Measurements from ENCODE around the gene HIRA. TPM values are rescaled to one million over a fixed set of nuclear protein-coding genes. Genes with fewer than 3 reads are reported as not detected.

The HIRA gene
- total RNA-seq, 1 donor from 2014 or later: 43.3 TPM

DNA sequence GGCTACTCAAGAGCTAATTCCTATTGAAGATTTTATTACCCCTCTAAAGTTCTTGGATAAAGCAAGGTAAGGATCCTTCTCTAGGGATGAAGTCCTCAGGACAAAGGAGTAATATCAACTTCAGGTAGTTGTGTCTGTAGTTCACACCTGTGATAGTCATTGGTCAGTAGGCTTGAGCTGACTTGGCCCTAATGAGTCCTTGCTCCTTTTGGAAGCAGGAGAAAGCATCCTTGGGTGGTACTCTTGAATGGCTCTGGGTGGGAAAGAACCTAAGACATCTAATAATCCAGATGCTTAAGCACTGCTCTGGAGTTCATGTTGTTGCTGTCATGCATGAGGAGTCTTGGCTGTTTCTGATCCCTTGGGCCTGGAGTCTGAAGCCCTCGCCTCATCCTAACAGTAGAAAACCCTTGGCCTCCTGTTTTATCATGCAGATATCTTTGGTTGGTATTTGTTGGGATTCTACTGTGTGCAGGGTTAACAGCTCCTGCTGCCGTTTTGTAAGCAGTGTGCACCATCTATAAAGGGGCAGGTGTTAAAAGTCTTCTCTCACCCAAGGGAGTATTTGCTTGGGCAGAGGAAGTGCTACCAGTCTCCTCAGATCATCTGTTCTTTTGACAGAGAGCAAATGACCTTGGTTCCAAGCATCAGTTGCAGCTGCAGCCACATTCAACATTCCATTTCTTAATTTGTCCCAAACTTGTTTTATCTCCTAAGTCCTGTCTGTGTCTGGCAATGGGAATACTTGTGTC, 3.5 kb upstream of the HIRA start:
- no peaks in the 10 kb centered on the region for H3K27me3 Mint-ChIP-seq
- no peak for DNase-seq (ENCODE audit: extremely low spot score, unreplicated experiment)
- peaks cover 11% of the 10 kb centered on the region for H3K4me1 Mint-ChIP-seq (ENCODE audit: unreplicated experiment)
- peak overlapping the region; percentile 13 for H3K27ac Mint-ChIP-seq
- H3K9me3 Mint-ChIP-seq: no peaks in the 10 kb centered on the region
- no peaks in the 10 kb centered on the region for H3K36me3 Mint-ChIP-seq
- TF ChIP-seq, protein P1, sequence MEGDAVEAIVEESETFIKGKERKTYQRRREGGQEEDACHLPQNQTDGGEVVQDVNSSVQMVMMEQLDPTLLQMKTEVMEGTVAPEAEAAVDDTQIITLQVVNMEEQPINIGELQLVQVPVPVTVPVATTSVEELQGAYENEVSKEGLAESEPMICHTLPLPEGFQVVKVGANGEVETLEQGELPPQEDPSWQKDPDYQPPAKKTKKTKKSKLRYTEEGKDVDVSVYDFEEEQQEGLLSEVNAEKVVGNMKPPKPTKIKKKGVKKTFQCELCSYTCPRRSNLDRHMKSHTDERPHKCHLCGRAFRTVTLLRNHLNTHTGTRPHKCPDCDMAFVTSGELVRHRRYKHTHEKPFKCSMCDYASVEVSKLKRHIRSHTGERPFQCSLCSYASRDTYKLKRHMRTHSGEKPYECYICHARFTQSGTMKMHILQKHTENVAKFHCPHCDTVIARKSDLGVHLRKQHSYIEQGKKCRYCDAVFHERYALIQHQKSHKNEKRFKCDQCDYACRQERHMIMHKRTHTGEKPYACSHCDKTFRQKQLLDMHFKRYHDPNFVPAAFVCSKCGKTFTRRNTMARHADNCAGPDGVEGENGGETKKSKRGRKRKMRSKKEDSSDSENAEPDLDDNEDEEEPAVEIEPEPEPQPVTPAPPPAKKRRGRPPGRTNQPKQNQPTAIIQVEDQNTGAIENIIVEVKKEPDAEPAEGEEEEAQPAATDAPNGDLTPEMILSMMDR (conservative IDR thresholded peaks at IDR 0.05): no peak
- H3K4me3 Mint-ChIP-seq: peak overlapping the region; percentile 47

DNA sequence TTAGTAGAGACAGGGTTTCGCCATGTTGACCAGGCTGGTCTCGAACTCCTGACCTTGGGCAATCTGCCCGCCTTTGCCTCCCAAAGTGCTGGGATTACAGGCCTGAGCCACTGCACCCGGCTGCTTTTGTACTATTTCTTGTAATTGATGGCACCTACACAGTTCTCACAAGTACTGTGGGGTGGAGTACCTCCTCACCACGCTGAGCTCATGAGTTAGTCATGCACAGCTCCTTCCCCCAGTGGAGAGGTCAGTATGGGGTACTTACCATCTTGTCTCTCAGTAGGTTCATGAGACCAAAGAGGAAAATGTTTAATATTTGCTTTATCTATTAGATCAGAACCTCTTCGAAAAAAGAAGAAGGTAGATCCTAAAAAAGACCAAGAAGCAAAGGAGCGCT, 2.9 kb upstream of the HIRA start:
- TF ChIP-seq, protein P1 (conservative IDR thresholded peaks at IDR 0.05): no peak
- no peaks in the 10 kb centered on the region for H3K9me3 Mint-ChIP-seq
- peaks cover 17% of the 10 kb centered on the region for H3K4me1 Mint-ChIP-seq (ENCODE audit: unreplicated experiment)
- DNase-seq (ENCODE audit: extremely low spot score, unreplicated experiment): no peak
- no peak overlapping the region for H3K27ac Mint-ChIP-seq
- no peaks in the 10 kb centered on the region for H3K27me3 Mint-ChIP-seq
- peak overlapping the region; percentile 94 for H3K4me3 Mint-ChIP-seq
- no peaks in the 10 kb centered on the region for H3K36me3 Mint-ChIP-seq

DNA sequence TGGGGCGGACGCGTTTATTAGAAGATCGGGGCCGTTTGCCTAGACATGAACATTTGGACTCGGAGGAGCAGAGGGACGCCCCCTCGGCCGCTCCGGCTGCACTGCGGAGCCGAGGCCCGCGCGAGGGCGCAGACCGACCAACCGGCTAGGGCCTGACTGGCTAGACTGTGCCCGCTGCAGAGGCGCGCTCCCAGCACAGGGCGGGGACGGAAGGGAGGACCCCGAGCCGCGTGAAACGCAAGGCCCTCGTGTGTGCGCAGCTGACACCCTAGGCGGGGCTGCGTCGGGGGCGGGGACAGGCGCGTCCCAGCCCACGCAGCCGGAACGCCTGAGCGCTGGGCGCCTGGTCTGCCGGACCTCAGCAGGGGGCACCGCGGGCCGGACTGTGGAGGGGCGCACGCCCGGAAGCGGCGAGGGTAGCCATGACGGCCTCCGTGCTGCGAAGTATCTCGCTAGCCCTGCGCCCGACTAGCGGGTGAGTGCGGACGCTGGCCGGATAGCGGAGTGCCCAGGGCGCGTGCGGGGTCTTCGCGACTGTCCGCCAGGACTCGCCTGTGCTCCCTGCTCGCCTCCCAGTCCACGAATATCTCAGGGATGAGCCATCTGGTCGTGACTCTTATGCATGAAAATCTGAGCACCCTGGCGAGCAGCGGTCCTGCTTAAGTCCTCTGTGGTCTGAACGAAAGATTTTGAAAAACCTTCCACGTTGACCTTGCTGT, 759 bp upstream of the HIRA start, which contains the start of gene MRPL40:
MRPL40 (plus strand) TSS at position 413 of the 719 bp plus-strand sequence; CDS start at position 423, 10 bp downstream.
- Mint-ChIP-seq H3K27ac (peak within 1 kb of the TSS; percentile 87), H3K9me3 (no peaks in the 10 kb centered on the region), H3K4me1 (ENCODE audit: unreplicated experiment) (peaks cover 26% of the 10 kb centered on the region), H3K27me3 (no peaks in the 10 kb centered on the region), H3K4me3 (peak within 1 kb of the TSS; percentile 94), H3K36me3 (peaks cover 5% of the 10 kb centered on the region)
- TF ChIP-seq, protein P1 (conservative IDR thresholded peaks at IDR 0.05): no peak
- peak; percentile 93 for DNase-seq (ENCODE audit: extremely low spot score, unreplicated experiment)

DNA sequence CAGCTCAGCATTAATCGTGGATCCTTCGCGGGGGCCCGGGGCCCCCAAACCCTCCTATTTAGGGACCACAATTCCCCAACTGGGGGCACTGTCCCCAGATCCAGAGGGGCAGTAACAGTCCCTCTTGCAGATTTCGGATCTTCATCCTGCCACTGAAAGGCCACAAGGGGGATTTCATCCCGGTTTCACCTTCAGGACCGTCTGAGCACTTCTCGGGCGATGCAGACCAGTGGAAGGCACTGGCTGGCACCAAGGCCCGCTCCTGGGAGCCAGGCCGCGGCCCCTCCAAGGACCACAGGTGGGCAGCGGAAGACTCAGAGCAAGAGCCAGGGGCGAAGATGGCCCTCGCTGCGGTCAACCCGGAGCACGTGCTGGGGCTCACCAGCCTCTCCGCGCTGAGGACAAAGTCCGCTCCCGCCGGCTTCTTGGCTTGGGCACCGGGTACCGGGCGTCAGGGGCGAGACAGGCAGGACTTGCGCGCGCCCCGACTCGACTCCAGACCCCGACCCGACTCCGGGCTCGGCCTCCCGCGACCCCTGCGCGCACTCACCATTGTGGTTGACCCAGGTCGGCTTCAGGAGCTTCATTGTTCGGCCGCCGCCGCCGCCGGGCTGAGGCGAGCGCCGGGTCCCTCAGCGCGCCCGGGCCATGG, 517 bp downstream of the HIRA start:
- Mint-ChIP-seq H3K27ac (peak overlapping the region; percentile 84), H3K27me3 (no peaks in the 10 kb centered on the region)

More for the DNA sequence above, 517 bp downstream of the HIRA start:
- H3K9me3 Mint-ChIP-seq: no peaks in the 10 kb centered on the region
- peak; percentile 73 for DNase-seq (ENCODE audit: extremely low spot score, unreplicated experiment)
- H3K4me3 Mint-ChIP-seq: peak overlapping the region; percentile 90
- peaks cover 26% of the 10 kb centered on the region for H3K4me1 Mint-ChIP-seq (ENCODE audit: unreplicated experiment)
- H3K36me3 Mint-ChIP-seq: peaks cover 9% of the 10 kb centered on the region
- TF ChIP-seq, protein P1 (conservative IDR thresholded peaks at IDR 0.05): peak; percentile 51
